HCT116 (cell line): ENCODE data around the gene FKBP6.

Source experiments
- EZH2 ChIP-seq: fragments of 200-600 bp; sonication (generic); IDR thresholded peaks from 2 replicates; pipeline ENCODE4 v1.6.1; 2017; ENCODE audit warnings: antibody characterized with exemption, mixed run types
- POLR2A ChIP-seq: IDR thresholded peaks from 2 replicates; pipeline ENCODE4 v1.7.0; 2011; ENCODE audit warnings: borderline replicate concordance; ENCODE audit not compliant: insufficient read depth, insufficient read length; ENCODE audit errors: extremely low read depth
- SIN3A ChIP-seq: IDR thresholded peaks from 2 replicates; pipeline ENCODE4 v1.6.1; 2012; ENCODE audit warnings: low read depth
- SP1 ChIP-seq: IDR thresholded peaks from 2 replicates; pipeline ENCODE4 v1.6.1; 2012; ENCODE audit warnings: low read depth
- SRF ChIP-seq: IDR thresholded peaks from 2 replicates; pipeline ENCODE4 v1.6.1; 2012; ENCODE audit warnings: low read depth
- TF ChIP-seq, protein P1 (sequence below): IDR thresholded peaks from 2 replicates; pipeline ENCODE4 v1.6.1; 2012; ENCODE audit warnings: low read depth
- TF ChIP-seq, protein P2 (sequence below): IDR thresholded peaks from 2 replicates; pipeline ENCODE4 v1.6.1; 2012
- TF ChIP-seq, protein P3 (sequence below), 3 experiments: fragments of 200-600 bp in 1 of 3; sonication (generic) in 1 of 3; IDR thresholded peaks in 2 of 3; conservative IDR thresholded peaks in 1 of 3; 2 replicates each; pipeline ENCODE4 v1.5.1; 2012 to 2017; ENCODE audit warnings: low read depth in 2 of 3, low read length in 2 of 3, antibody characterized with exemption in 1 of 3, borderline replicate concordance in 1 of 3, control low read depth in 1 of 3, mild to moderate bottlenecking in 1 of 3, mixed read lengths in 1 of 3, mixed run types in 1 of 3, moderate library complexity in 1 of 3; ENCODE audit not compliant: insufficient read depth in 1 of 3

DNA sequence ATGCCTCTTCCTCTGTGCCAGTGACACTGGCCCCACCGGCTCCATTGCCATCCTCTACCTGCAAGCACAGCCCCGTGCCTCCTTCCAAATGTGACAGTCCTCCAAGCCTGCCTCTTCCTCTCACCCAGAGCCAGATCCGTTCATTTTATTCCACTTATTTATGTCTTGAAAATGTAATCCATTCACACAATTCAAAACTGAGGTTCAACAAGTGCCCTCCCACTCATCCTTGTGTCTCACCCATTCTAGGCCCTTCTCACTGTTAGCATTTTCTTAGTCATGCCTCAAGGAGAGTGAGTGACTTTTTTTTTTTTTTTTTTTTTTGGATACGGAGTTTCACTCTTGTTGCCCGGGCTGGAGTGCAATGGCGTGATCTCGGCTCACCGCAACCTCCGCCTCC lies 41.7 kb downstream of the FKBP6 start:
- TF ChIP-seq, protein P1, sequence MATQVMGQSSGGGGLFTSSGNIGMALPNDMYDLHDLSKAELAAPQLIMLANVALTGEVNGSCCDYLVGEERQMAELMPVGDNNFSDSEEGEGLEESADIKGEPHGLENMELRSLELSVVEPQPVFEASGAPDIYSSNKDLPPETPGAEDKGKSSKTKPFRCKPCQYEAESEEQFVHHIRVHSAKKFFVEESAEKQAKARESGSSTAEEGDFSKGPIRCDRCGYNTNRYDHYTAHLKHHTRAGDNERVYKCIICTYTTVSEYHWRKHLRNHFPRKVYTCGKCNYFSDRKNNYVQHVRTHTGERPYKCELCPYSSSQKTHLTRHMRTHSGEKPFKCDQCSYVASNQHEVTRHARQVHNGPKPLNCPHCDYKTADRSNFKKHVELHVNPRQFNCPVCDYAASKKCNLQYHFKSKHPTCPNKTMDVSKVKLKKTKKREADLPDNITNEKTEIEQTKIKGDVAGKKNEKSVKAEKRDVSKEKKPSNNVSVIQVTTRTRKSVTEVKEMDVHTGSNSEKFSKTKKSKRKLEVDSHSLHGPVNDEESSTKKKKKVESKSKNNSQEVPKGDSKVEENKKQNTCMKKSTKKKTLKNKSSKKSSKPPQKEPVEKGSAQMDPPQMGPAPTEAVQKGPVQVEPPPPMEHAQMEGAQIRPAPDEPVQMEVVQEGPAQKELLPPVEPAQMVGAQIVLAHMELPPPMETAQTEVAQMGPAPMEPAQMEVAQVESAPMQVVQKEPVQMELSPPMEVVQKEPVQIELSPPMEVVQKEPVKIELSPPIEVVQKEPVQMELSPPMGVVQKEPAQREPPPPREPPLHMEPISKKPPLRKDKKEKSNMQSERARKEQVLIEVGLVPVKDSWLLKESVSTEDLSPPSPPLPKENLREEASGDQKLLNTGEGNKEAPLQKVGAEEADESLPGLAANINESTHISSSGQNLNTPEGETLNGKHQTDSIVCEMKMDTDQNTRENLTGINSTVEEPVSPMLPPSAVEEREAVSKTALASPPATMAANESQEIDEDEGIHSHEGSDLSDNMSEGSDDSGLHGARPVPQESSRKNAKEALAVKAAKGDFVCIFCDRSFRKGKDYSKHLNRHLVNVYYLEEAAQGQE: no peak
- TF ChIP-seq POLR2A (no peak), EZH2 (no peak), SP1 (no peak), SRF (no peak), SIN3A (no peak)
- TF ChIP-seq, protein P2, sequence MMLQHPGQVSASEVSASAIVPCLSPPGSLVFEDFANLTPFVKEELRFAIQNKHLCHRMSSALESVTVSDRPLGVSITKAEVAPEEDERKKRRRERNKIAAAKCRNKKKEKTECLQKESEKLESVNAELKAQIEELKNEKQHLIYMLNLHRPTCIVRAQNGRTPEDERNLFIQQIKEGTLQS: no peak
- TF ChIP-seq, protein P3, sequence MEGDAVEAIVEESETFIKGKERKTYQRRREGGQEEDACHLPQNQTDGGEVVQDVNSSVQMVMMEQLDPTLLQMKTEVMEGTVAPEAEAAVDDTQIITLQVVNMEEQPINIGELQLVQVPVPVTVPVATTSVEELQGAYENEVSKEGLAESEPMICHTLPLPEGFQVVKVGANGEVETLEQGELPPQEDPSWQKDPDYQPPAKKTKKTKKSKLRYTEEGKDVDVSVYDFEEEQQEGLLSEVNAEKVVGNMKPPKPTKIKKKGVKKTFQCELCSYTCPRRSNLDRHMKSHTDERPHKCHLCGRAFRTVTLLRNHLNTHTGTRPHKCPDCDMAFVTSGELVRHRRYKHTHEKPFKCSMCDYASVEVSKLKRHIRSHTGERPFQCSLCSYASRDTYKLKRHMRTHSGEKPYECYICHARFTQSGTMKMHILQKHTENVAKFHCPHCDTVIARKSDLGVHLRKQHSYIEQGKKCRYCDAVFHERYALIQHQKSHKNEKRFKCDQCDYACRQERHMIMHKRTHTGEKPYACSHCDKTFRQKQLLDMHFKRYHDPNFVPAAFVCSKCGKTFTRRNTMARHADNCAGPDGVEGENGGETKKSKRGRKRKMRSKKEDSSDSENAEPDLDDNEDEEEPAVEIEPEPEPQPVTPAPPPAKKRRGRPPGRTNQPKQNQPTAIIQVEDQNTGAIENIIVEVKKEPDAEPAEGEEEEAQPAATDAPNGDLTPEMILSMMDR (IDR thresholded peaks at IDR 0.05 in 2 of 3, conservative IDR thresholded peaks at IDR 0.05 in 1 of 3; ENCODE audit: borderline replicate concordance in 1 of 3, insufficient read depth in 1 of 3, low read depth in 2 of 3, low read length in 2 of 3): no peak
